ENCODE results near the gene GID4.
"Not testable (repeated sequence)": the region's sequence is repeated elsewhere in the genome, so short reads cannot be mapped to it uniquely, and the experiment has no call there.

The GID4 gene

GRCh38 chr17:18038861-18039534 is at the start of gene GID4, which contains the start of gene ATPAF2:
Gene GID4, plus strand, starts transcription at chr17:18039408. Its CDS starts 57 bp downstream, at chr17:18039465.
Gene ATPAF2, minus strand, starts transcription at chr17:18039168. Its CDS starts 155 bp downstream, at chr17:18039013.
- Histone ChIP-seq H3K4me1 (ENCODE audit: control insufficient read depth in 1 of 2, insufficient read depth in 2 of 2, low read length in 2 of 2) (peaks cover 22 to 26% of the 10 kb centered on the region in 2 donors), H3K4me3 (ENCODE audit: low read depth in 1 of 2, low read length in 2 of 2) (peak within 1 kb of the TSS; percentile 95), H3K9me3 (ENCODE audit: control insufficient read depth in 1 of 2, low read length in 2 of 2) (no peaks in the 10 kb centered on the region), H3K27me3 (ENCODE audit: control insufficient read depth in 1 of 2, insufficient read depth in 2 of 2, low read length in 2 of 2) (no peaks in the 10 kb centered on the region), H3K36me3 (ENCODE audit: control insufficient read depth in 1 of 2, insufficient read depth in 2 of 2, low read length in 2 of 2) (no peaks in the 10 kb centered on the region), H3K27ac (ENCODE audit: low read depth, low read length) (peak within 1 kb of the TSS; percentile 54), H3K9ac (ENCODE audit: low read depth in 1 of 2, low read length in 2 of 2) (peak within 1 kb of the TSS; percentile 75 to 85)

GRCh38 chr17:17989618-17990017 is 49.6 kb upstream of the GID4 start:
- Histone ChIP-seq H3K4me1 (ENCODE audit: control insufficient read depth in 1 of 2, insufficient read depth in 2 of 2, low read length in 2 of 2) (no peaks in the 10 kb centered on the region), H3K27me3 (ENCODE audit: control insufficient read depth in 1 of 2, insufficient read depth in 2 of 2, low read length in 2 of 2) (no peaks in the 10 kb centered on the region), H3K9me3 (ENCODE audit: control insufficient read depth in 1 of 2, low read length in 2 of 2) (no peaks in the 10 kb centered on the region), H3K9ac (ENCODE audit: low read depth in 1 of 2, low read length in 2 of 2) (no peak overlapping the region), H3K36me3 (ENCODE audit: control insufficient read depth in 1 of 2, insufficient read depth in 2 of 2, low read length in 2 of 2) (no peaks in the 10 kb centered on the region), H3K4me3 (ENCODE audit: low read depth in 1 of 2, low read length in 2 of 2) (no peak overlapping the region), H3K27ac (ENCODE audit: low read depth, low read length) (no peak overlapping the region)

- no peaks in the 10 kb centered on the region for H3K9me3 ChIP-seq (ENCODE audit: control insufficient read depth in 1 of 2, low read length in 2 of 2)
- no peaks in the 10 kb centered on the region for H3K36me3 ChIP-seq (ENCODE audit: control insufficient read depth in 1 of 2, insufficient read depth in 2 of 2, low read length in 2 of 2)
- no peak overlapping the region for H3K27ac ChIP-seq (ENCODE audit: low read depth, low read length)
- H3K27me3 ChIP-seq (ENCODE audit: control insufficient read depth in 1 of 2, insufficient read depth in 2 of 2, low read length in 2 of 2) = no peaks in the 10 kb centered on the region
- H3K9ac ChIP-seq (ENCODE audit: low read depth in 1 of 2, low read length in 2 of 2) = no peak overlapping the region
- H3K4me1 ChIP-seq (ENCODE audit: control insufficient read depth in 1 of 2, insufficient read depth in 2 of 2, low read length in 2 of 2) = no peaks in the 10 kb centered on the region
- no peak overlapping the region for H3K4me3 ChIP-seq (ENCODE audit: low read depth in 1 of 2, low read length in 2 of 2)
Measured at GRCh38 chr17:17990282-17990681, 48.9 kb upstream of the GID4 start.

GRCh38 chr17:17993366-17993765 is 45.8 kb upstream of the GID4 start:
- no peak overlapping the region for H3K9ac ChIP-seq (ENCODE audit: low read depth in 1 of 2, low read length in 2 of 2)
- no peak overlapping the region for H3K4me3 ChIP-seq (ENCODE audit: low read depth in 1 of 2, low read length in 2 of 2)
- no peaks in the 10 kb centered on the region for H3K9me3 ChIP-seq (ENCODE audit: control insufficient read depth in 1 of 2, low read length in 2 of 2)

GRCh38 chr17:17993852-17994251 is 45.4 kb upstream of the GID4 start:
- no peak overlapping the region for H3K27ac ChIP-seq (ENCODE audit: low read depth, low read length)
- no peaks in the 10 kb centered on the region for H3K9me3 ChIP-seq (ENCODE audit: control insufficient read depth in 1 of 2, low read length in 2 of 2)
- H3K9ac ChIP-seq (ENCODE audit: low read depth in 1 of 2, low read length in 2 of 2) = no peak overlapping the region
- H3K27me3 ChIP-seq (ENCODE audit: control insufficient read depth in 1 of 2, insufficient read depth in 2 of 2, low read length in 2 of 2) = no peaks in the 10 kb centered on the region
- no peaks in the 10 kb centered on the region for H3K36me3 ChIP-seq (ENCODE audit: control insufficient read depth in 1 of 2, insufficient read depth in 2 of 2, low read length in 2 of 2)
- H3K4me1 ChIP-seq (ENCODE audit: control insufficient read depth in 1 of 2, insufficient read depth in 2 of 2, low read length in 2 of 2) = no peaks in the 10 kb centered on the region
- no peak overlapping the region for H3K4me3 ChIP-seq (ENCODE audit: low read depth in 1 of 2, low read length in 2 of 2)

More at GRCh38 chr17:17993366-17993765, 45.8 kb upstream of the GID4 start:
- Histone ChIP-seq H3K36me3 (ENCODE audit: control insufficient read depth in 1 of 2, insufficient read depth in 2 of 2, low read length in 2 of 2) (no peaks in the 10 kb centered on the region), H3K4me1 (ENCODE audit: control insufficient read depth in 1 of 2, insufficient read depth in 2 of 2, low read length in 2 of 2) (no peaks in the 10 kb centered on the region), H3K27me3 (ENCODE audit: control insufficient read depth in 1 of 2, insufficient read depth in 2 of 2, low read length in 2 of 2) (no peaks in the 10 kb centered on the region), H3K27ac (ENCODE audit: low read depth, low read length) (no peak overlapping the region)

DNA sequence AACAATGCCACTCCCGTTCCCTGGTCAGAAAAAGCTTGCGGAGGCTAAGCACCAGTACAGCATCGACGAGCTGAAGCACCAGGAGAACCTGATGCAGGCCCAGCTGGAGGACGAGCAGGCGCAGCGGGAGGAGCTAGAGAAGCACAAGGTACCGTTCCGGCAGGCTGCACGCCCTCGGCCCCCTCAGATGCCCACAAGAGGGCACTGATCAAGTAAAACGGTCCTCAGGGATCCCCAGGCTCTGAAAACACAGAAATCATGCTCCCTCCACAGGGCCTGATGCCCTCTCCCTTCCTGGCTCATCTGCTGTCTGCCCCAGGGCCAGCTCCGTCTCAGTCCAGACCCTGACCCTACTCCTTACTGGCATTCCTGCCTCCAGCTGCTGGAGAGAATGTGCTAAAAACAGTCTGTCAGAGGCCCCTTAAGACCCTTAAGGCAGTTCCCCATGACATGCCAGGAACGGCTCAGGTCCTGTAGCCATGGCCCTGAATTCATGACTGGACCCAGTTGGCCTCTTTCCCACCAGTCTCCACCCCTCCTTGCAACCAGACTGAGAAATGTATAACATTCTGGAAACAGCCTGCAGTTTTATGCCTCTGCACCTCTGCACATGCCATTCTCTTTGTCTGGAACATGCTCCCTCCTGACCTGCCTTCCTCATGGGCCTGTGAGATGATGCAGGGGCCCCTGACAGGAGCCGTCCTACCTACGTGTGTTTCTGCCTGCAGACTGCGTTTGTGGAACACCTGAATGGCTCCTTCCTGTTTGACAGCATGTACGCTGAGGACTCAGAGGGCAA is 44.7 kb upstream of the GID4 start:
- H3K36me3 ChIP-seq (ENCODE audit: control insufficient read depth in 1 of 2, insufficient read depth in 2 of 2, low read length in 2 of 2) = no peaks in the 10 kb centered on the region
- H3K27me3 ChIP-seq (ENCODE audit: control insufficient read depth in 1 of 2, insufficient read depth in 2 of 2, low read length in 2 of 2) = no peaks in the 10 kb centered on the region
- H3K27ac ChIP-seq (ENCODE audit: low read depth, low read length) = no peak overlapping the region
- H3K4me3 ChIP-seq (ENCODE audit: low read depth in 1 of 2, low read length in 2 of 2) = no peak overlapping the region
- H3K9me3 ChIP-seq (ENCODE audit: control insufficient read depth in 1 of 2, low read length in 2 of 2) = no peaks in the 10 kb centered on the region
- H3K9ac ChIP-seq (ENCODE audit: low read depth in 1 of 2, low read length in 2 of 2) = no peak overlapping the region
- H3K4me1 ChIP-seq (ENCODE audit: control insufficient read depth in 1 of 2, insufficient read depth in 2 of 2, low read length in 2 of 2) = peaks cover 0 to under 1% of the 10 kb centered on the region in 2 donors

DNA sequence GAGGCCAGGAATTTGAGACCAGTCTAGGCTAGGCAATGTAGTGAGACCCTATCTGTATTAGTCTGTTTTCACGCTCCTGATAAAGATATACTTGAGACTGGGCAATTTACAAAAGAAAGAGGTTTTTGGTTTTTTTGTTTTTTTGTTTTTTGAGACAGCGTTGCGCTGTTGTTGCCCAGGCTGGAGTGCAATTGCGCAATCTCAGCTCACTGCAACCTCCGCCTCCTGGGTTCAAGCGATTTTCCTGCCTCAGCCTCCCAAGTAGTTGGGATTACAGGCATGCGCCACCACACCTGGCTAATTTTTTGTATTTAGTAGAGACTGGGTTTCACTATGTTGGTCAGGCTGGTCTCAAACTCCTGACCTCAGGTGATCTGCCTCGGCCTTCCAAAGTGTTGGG is 43.3 kb upstream of the GID4 start:
- not testable (repeated sequence) for H3K4me1 ChIP-seq (ENCODE audit: control insufficient read depth in 1 of 2, insufficient read depth in 2 of 2, low read length in 2 of 2); H3K36me3 ChIP-seq (ENCODE audit: control insufficient read depth in 1 of 2, insufficient read depth in 2 of 2, low read length in 2 of 2); H3K27ac ChIP-seq (ENCODE audit: low read depth, low read length); H3K27me3 ChIP-seq (ENCODE audit: control insufficient read depth in 1 of 2, insufficient read depth in 2 of 2, low read length in 2 of 2); H3K4me3 ChIP-seq (ENCODE audit: low read depth in 1 of 2, low read length in 2 of 2); H3K9me3 ChIP-seq (ENCODE audit: control insufficient read depth in 1 of 2, low read length in 2 of 2); H3K9ac ChIP-seq (ENCODE audit: low read depth in 1 of 2, low read length in 2 of 2)

DNA sequence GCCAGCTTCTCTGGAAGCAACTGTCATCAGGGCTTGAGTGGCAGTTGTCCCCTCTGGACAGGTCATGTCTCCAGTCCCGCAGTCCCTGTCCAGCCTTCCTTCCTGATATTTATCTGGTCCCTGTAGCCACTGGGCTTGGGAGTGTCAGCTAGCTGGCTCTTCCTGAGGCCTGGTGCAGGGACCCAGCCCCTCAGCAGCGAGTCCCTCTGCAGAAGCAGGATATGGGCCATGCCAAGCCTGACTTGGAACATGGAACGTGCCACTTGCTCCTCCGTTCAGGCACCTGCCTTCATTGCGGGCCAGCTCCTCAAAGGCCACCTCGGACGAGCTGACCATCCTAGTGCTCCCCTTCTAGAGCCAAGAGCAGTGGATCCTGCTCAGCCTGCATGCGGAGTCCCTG is 40.3 kb upstream of the GID4 start:
- Histone ChIP-seq H3K36me3 (ENCODE audit: control insufficient read depth in 1 of 2, insufficient read depth in 2 of 2, low read length in 2 of 2) (no peaks in the 10 kb centered on the region), H3K4me3 (ENCODE audit: low read depth in 1 of 2, low read length in 2 of 2) (no peak overlapping the region), H3K9me3 (ENCODE audit: control insufficient read depth in 1 of 2, low read length in 2 of 2) (no peaks in the 10 kb centered on the region), H3K4me1 (ENCODE audit: control insufficient read depth in 1 of 2, insufficient read depth in 2 of 2, low read length in 2 of 2) (peaks cover 0 to 8% of the 10 kb centered on the region in 2 donors), H3K27me3 (ENCODE audit: control insufficient read depth in 1 of 2, insufficient read depth in 2 of 2, low read length in 2 of 2) (no peaks in the 10 kb centered on the region), H3K27ac (ENCODE audit: low read depth, low read length) (no peak overlapping the region), H3K9ac (ENCODE audit: low read depth in 1 of 2, low read length in 2 of 2) (no peak overlapping the region)

- Histone ChIP-seq H3K36me3 (ENCODE audit: control insufficient read depth in 1 of 2, insufficient read depth in 2 of 2, low read length in 2 of 2) (no peaks in the 10 kb centered on the region), H3K27ac (ENCODE audit: low read depth, low read length) (no peak overlapping the region), H3K4me3 (ENCODE audit: low read depth in 1 of 2, low read length in 2 of 2) (no peak overlapping the region), H3K27me3 (ENCODE audit: control insufficient read depth in 1 of 2, insufficient read depth in 2 of 2, low read length in 2 of 2) (no peaks in the 10 kb centered on the region), H3K4me1 (ENCODE audit: control insufficient read depth in 1 of 2, insufficient read depth in 2 of 2, low read length in 2 of 2) (peaks cover 0 to 8% of the 10 kb centered on the region in 2 donors), H3K9ac (ENCODE audit: low read depth in 1 of 2, low read length in 2 of 2) (no peak overlapping the region), H3K9me3 (ENCODE audit: control insufficient read depth in 1 of 2, low read length in 2 of 2) (no peaks in the 10 kb centered on the region)
Measured at GRCh38 chr17:17999364-18000029, 39.7 kb upstream of the GID4 start.

- H3K27ac ChIP-seq (ENCODE audit: low read depth, low read length) = no peak overlapping the region
- no peaks in the 10 kb centered on the region for H3K9me3 ChIP-seq (ENCODE audit: control insufficient read depth in 1 of 2, low read length in 2 of 2)
- no peaks in the 10 kb centered on the region for H3K36me3 ChIP-seq (ENCODE audit: control insufficient read depth in 1 of 2, insufficient read depth in 2 of 2, low read length in 2 of 2)
- no peaks in the 10 kb centered on the region for H3K27me3 ChIP-seq (ENCODE audit: control insufficient read depth in 1 of 2, insufficient read depth in 2 of 2, low read length in 2 of 2)
- H3K4me3 ChIP-seq (ENCODE audit: low read depth in 1 of 2, low read length in 2 of 2) = no peak overlapping the region
- peaks cover 0 to 8% of the 10 kb centered on the region in 2 donors for H3K4me1 ChIP-seq (ENCODE audit: control insufficient read depth in 1 of 2, insufficient read depth in 2 of 2, low read length in 2 of 2)
- no peak overlapping the region for H3K9ac ChIP-seq (ENCODE audit: low read depth in 1 of 2, low read length in 2 of 2)
Measured at GRCh38 chr17:18000030-18000408, 39.2 kb upstream of the GID4 start.

Data from duodenal mucosa (tissue), 2 donors.